ENCODE data around the gene CACNA1G.

DNA sequence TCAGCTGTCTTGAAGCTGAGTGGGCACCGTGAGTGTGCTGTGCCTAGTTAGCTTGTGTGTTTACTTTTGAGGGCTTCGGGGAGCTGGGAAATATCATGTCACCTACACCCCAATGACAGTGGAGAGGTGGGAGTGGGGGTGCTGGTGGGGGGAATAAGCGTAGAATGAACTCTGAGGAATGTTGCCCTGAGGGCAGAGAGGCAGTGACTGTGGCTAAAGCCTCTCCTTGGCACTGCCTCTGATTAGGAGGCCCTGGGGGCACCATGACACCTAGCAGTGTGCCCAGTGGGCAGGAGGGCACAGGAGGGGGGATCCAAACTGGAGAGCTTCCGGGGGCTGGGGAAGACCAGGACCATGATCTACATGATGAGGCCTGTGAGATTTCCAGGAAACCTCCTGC lies 24.8 kb downstream of the CACNA1G start:
- TF ChIP-seq TAF1 (IDR thresholded peaks at IDR 0.05; ENCODE audit: borderline replicate concordance, insufficient read depth, low read length) (no peak), POLR2AphosphoS5 (IDR thresholded peaks at IDR 0.05; ENCODE audit: low read depth, low read length) (no peak), SIN3A (IDR thresholded peaks at IDR 0.05; ENCODE audit: borderline replicate concordance, insufficient read depth, low read length) (no peak), FOXP2 (optimal IDR thresholded peaks at IDR 0.05; ENCODE audit: borderline replicate concordance, extremely low read depth, extremely low read length, insufficient read depth) (no peak)
- TF ChIP-seq, protein P1, sequence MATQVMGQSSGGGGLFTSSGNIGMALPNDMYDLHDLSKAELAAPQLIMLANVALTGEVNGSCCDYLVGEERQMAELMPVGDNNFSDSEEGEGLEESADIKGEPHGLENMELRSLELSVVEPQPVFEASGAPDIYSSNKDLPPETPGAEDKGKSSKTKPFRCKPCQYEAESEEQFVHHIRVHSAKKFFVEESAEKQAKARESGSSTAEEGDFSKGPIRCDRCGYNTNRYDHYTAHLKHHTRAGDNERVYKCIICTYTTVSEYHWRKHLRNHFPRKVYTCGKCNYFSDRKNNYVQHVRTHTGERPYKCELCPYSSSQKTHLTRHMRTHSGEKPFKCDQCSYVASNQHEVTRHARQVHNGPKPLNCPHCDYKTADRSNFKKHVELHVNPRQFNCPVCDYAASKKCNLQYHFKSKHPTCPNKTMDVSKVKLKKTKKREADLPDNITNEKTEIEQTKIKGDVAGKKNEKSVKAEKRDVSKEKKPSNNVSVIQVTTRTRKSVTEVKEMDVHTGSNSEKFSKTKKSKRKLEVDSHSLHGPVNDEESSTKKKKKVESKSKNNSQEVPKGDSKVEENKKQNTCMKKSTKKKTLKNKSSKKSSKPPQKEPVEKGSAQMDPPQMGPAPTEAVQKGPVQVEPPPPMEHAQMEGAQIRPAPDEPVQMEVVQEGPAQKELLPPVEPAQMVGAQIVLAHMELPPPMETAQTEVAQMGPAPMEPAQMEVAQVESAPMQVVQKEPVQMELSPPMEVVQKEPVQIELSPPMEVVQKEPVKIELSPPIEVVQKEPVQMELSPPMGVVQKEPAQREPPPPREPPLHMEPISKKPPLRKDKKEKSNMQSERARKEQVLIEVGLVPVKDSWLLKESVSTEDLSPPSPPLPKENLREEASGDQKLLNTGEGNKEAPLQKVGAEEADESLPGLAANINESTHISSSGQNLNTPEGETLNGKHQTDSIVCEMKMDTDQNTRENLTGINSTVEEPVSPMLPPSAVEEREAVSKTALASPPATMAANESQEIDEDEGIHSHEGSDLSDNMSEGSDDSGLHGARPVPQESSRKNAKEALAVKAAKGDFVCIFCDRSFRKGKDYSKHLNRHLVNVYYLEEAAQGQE (IDR thresholded peaks at IDR 0.05; ENCODE audit: insufficient read depth in 1 of 2, low read depth in 2 of 2, low read length in 2 of 2) = no peak

All from PFSK-1 (cell line).